Mucosa of descending colon (tissue), 3 donors: ENCODE results near the gene ROBO1. TPM values are rescaled to one million over a fixed set of nuclear protein-coding genes. Genes with fewer than 3 reads are reported as not detected.

Experiments used
- ATAC-seq: fragments of 200-7000 bp; cut with Tn5 transposase; one replicate; pipeline ENCODE4 v1.9.1; 2020; ENCODE audit warnings: mild to moderate bottlenecking, moderate library complexity
- DNase-seq, 3 donors: peaks; one replicate each; pipeline ENCODE4 v3.0.0-alpha.2; 2020
- H3K36me3 ChIP-seq: fragments of 200-600 bp; one replicate; pipeline ENCODE4 v1.8.0; 2021; ENCODE audit warnings: low read depth, mild to moderate bottlenecking
- H3K4me1 ChIP-seq: fragments of 200-600 bp; one replicate; pipeline ENCODE4 v1.8.0; 2021; ENCODE audit warnings: low read depth, mild to moderate bottlenecking
- H3K4me3 ChIP-seq: fragments of 200-600 bp; one replicate; pipeline ENCODE4 v1.8.0; 2021; ENCODE audit warnings: mild to moderate bottlenecking
- H3K9me3 ChIP-seq: fragments of 200-600 bp; one replicate; pipeline ENCODE4 v1.8.0; 2021; ENCODE audit warnings: mild to moderate bottlenecking
- intact Hi-C, 2 donors: fragments of 100-400 bp; cut with DNase I in 1 of 2; cut with micrococcal nuclease in 1 of 2; formaldehyde crosslinking; loops; one replicate each; pipeline versions ENCODE4 v1.11.0 to v1.11.1; 2022; cut with DNase I, micrococcal nuclease
- total RNA-seq, 3 donors: library from RNA; stranded (reverse); fragmentation: NEBNext Ultra II Directional in 2 of 3; extraction: Animal tissue kit (Norgen Biotek cat#: 25700) in 2 of 3; gene quantifications; one replicate each; pipeline versions ENCODE4 v1.2.1 to v1.2.4, GENCODE V29; 2021 to 2023
- TF ChIP-seq, protein P1 (sequence below): fragments of 200-600 bp; IDR thresholded peaks from one replicate; pipeline ENCODE4 v1.8.0; 2022; ENCODE audit warnings: antibody characterized with exemption, mild to moderate bottlenecking
- donor health status: DM: no; HTN: no; CAD: no; lungs with moderate emphysema.
- donor health status: DM: no; HTN: no; CAD: no.
- donor health status: DM: no; HTN: yes; CAD: no.

Gene ROBO1
- total RNA-seq, 3 donors from 2014 or later: 4.3 to 22.7 (median 10.1) TPM

- intact Hi-C loops: no loop called here
- DNase-seq: no peak
- TF ChIP-seq, protein P1, sequence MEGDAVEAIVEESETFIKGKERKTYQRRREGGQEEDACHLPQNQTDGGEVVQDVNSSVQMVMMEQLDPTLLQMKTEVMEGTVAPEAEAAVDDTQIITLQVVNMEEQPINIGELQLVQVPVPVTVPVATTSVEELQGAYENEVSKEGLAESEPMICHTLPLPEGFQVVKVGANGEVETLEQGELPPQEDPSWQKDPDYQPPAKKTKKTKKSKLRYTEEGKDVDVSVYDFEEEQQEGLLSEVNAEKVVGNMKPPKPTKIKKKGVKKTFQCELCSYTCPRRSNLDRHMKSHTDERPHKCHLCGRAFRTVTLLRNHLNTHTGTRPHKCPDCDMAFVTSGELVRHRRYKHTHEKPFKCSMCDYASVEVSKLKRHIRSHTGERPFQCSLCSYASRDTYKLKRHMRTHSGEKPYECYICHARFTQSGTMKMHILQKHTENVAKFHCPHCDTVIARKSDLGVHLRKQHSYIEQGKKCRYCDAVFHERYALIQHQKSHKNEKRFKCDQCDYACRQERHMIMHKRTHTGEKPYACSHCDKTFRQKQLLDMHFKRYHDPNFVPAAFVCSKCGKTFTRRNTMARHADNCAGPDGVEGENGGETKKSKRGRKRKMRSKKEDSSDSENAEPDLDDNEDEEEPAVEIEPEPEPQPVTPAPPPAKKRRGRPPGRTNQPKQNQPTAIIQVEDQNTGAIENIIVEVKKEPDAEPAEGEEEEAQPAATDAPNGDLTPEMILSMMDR: no peak
These were observed 860.9 kb downstream of the ROBO1 start for GRCh38 chr3:78906930-78907329.

DNA sequence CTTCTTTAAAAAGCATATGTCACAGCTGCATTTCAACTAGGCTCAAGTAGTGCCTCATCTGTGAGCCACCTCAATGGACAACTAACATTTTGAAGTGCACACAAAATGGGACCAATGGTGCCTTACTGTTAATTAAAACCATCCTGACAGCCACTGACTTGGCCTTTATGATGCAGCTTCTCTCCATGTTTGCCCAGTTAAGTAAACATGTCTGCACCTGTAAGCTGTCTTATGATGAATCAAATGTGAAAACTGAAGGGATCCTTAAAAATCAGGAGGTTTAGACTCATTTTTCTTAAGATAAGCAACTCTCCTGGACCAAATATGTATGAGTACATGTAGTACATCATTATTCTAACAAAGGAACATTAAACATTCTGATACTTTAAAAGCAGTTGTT lies 861.6 kb downstream of the ROBO1 start:
- ATAC-seq (no peak), DNase-seq (no peak)
- Histone ChIP-seq H3K4me3 (no peak overlapping the region), H3K9me3 (no peaks in the 10 kb centered on the region), H3K4me1 (no peaks in the 10 kb centered on the region), H3K36me3 (no peaks in the 10 kb centered on the region)
- intact Hi-C loops: no loop called here
- TF ChIP-seq, protein P1: no peak

More at GRCh38 chr3:78906930-78907329, 860.9 kb downstream of the ROBO1 start:
- ATAC-seq: no peak
- Histone ChIP-seq H3K36me3 (no peaks in the 10 kb centered on the region), H3K9me3 (no peaks in the 10 kb centered on the region), H3K4me3 (no peak overlapping the region), H3K4me1 (no peaks in the 10 kb centered on the region)

- no peak for DNase-seq
- no peaks in the 10 kb centered on the region for H3K36me3 ChIP-seq
- H3K4me3 ChIP-seq: no peak overlapping the region
- intact Hi-C loops: no loop called here
- H3K4me1 ChIP-seq: no peaks in the 10 kb centered on the region
- no peak for ATAC-seq
- TF ChIP-seq, protein P1: no peak
- H3K9me3 ChIP-seq: no peaks in the 10 kb centered on the region
These were observed 862.1 kb downstream of the ROBO1 start for GRCh38 chr3:78905700-78906099.

DNA sequence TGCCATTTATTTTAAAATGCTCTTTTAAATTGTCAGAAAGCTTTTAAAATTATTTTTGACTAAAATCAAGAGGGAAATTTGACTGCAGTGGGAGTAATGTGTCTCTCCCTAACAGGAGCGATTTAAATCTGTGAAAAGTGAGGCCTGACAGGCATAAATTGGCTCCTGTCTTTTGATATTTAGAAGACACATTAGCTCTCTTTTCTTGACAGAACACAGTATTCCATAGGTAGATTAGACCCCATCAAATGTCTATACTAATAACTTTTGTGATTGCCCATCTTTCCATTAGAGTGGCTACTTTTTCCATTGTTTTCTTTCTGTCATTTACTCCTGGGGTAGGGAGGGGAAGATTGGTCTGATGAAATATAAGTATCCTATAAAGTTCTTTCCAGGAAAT lies 866.3 kb downstream of the ROBO1 start:
- no peak for DNase-seq
- intact Hi-C loops: no loop called here
- no peaks in the 10 kb centered on the region for H3K36me3 ChIP-seq
- no peaks in the 10 kb centered on the region for H3K9me3 ChIP-seq
- H3K4me1 ChIP-seq: no peaks in the 10 kb centered on the region
- no peak for ATAC-seq
- H3K4me3 ChIP-seq: no peak overlapping the region
- TF ChIP-seq, protein P1: no peak

DNA sequence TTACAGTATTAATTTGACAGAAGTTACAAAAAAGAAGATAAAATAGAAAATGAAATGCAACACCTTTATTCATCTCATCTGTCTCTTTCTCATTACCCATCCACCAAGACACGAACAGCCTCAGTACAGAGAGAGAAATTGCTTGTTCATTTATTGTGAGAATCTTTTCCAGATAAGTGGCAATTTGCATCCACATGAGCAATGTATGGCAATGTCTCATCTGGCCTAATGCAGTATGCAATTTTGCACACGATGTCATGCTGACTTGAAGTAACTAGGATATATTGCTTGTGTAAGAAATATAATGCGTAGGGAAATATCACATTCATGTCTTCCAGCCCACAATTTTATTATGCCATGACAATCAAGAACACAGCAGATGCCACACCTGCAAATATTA lies 866.9 kb downstream of the ROBO1 start:
- Histone ChIP-seq H3K9me3 (no peaks in the 10 kb centered on the region), H3K4me3 (no peak overlapping the region), H3K4me1 (no peaks in the 10 kb centered on the region), H3K36me3 (no peaks in the 10 kb centered on the region)
- intact Hi-C loops: no loop called here
- TF ChIP-seq, protein P1: no peak
- ATAC-seq (no peak), DNase-seq (no peak)

DNA sequence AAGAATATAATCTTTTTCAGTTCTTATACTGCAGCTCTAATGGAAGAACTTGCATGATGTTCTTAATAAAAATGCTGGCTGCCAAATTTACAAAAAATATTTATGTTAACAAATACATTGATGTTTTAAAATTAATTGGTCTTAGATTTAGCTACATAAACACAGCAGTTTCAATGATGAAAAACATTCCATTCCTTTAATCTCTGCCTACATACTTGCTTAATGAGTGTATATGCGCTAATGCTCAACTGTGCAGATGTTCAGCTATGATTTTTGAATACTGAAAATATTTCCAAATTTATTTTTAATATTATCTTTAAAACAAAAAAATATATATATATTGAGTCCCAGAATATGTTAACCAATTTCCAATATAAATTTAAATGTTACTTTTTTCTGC lies 867.4 kb downstream of the ROBO1 start:
- DNase-seq: no peak
- TF ChIP-seq, protein P1: no peak
- H3K9me3 ChIP-seq: no peaks in the 10 kb centered on the region
- no peaks in the 10 kb centered on the region for H3K4me1 ChIP-seq
- H3K4me3 ChIP-seq: no peak overlapping the region
- intact Hi-C loops: no loop called here
- no peak for ATAC-seq
- no peaks in the 10 kb centered on the region for H3K36me3 ChIP-seq
